Right renal cortex interstitium (tissue), 3 donors: ENCODE results near the gene DMXL2. TPM values are rescaled to one million over a fixed set of nuclear protein-coding genes. Genes with fewer than 3 reads are reported as not detected.
"Not testable (repeated sequence)": the region's sequence is repeated elsewhere in the genome, so short reads cannot be mapped to it uniquely, and the experiment has no call there.

Source experiments
- DNase-seq, 3 donors: peaks; one replicate each; pipeline ENCODE4 v3.0.0-alpha.2; 2013; ENCODE audit warnings: low read depth in 3 of 3, low spot score in 2 of 3
- polyA plus RNA-seq, 3 donors: library from polyadenylated mRNA; unstranded; fragments of 120-200 nt; gene quantifications; one replicate each; pipeline ENCODE4 v1.2.1, GENCODE V29; 2013; ENCODE audit not compliant: insufficient read length in 3 of 3

Gene DMXL2
- polyA plus RNA-seq, result 10 to 100 TPM; 49.2 to 55.5 (median 50.7) TPM

- DNase-seq, result peak; percentile 69 to 82 (median 77)
Measured at GRCh38 chr15:51622604-51623370, at the start of gene DMXL2. Gene DMXL2 (minus strand): TSS chr15:51622771. CDS start chr15:51622545, 226 bp downstream.

- DNase-seq, result no peak
Measured at GRCh38 chr15:51672155-51672687, 49.6 kb upstream of the DMXL2 start.

GRCh38 chr15:51669381-51669780 lies 46.8 kb upstream of the DMXL2 start:
- no peak for DNase-seq

- no peak for DNase-seq
Measured at GRCh38 chr15:51668446-51668845, 45.9 kb upstream of the DMXL2 start.

GRCh38 chr15:51667478-51667877 lies 44.9 kb upstream of the DMXL2 start:
- no peak for DNase-seq

- no peak for DNase-seq
Measured at GRCh38 chr15:51661072-51661471, 38.5 kb upstream of the DMXL2 start.

GRCh38 chr15:51658664-51659063 lies 36.1 kb upstream of the DMXL2 start:
- no peak for DNase-seq

- not testable (repeated sequence) for DNase-seq
Measured at GRCh38 chr15:51655401-51656057, 33.0 kb upstream of the DMXL2 start.

GRCh38 chr15:51652084-51652668 lies 29.6 kb upstream of the DMXL2 start:
- DNase-seq, result no peak

GRCh38 chr15:51649659-51650521 lies 27.3 kb upstream of the DMXL2 start:
- peak; percentile 48 to 59 (median 51) for DNase-seq

GRCh38 chr15:51648643-51649042 lies 26.1 kb upstream of the DMXL2 start:
- not testable (repeated sequence) for DNase-seq

- not testable (repeated sequence) for DNase-seq
Measured at GRCh38 chr15:51648101-51648500, 25.5 kb upstream of the DMXL2 start.

GRCh38 chr15:51647128-51647562 lies 24.6 kb upstream of the DMXL2 start:
- no peak for DNase-seq

- DNase-seq, result no peak
Measured at GRCh38 chr15:51642696-51643095, 20.1 kb upstream of the DMXL2 start.

- DNase-seq, result peak in 1 of 3 donors; percentile 10
Measured at GRCh38 chr15:51641490-51642130, 19.0 kb upstream of the DMXL2 start.

GRCh38 chr15:51634591-51635198 lies 12.1 kb upstream of the DMXL2 start:
- no peak for DNase-seq

- no peak for DNase-seq
Measured at GRCh38 chr15:51629612-51630011, 7.0 kb upstream of the DMXL2 start.

GRCh38 chr15:51625236-51625635 lies 2.7 kb upstream of the DMXL2 start:
- DNase-seq, result no peak

- no peak for DNase-seq
Measured at GRCh38 chr15:51624022-51624421, 1.5 kb upstream of the DMXL2 start.
